Liver (tissue), 9 donors: ENCODE results near the gene BTBD9. TPM values are rescaled to one million over a fixed set of nuclear protein-coding genes. Genes with fewer than 3 reads are reported as not detected.

Source experiments
- DNase-seq: peaks from one replicate; pipeline ENCODE4 v3.0.0-alpha.2; 2017; ENCODE audit warnings: low spot score
- H3K27ac ChIP-seq, 2 donors: one replicate each; pipeline ENCODE4 v1.7.0; 2013; ENCODE audit warnings: inconsistent platforms in 2 of 2, low read length in 2 of 2, control low read depth in 1 of 2, low read depth in 1 of 2, mild to moderate bottlenecking in 1 of 2
- H3K27me3 ChIP-seq, 4 donors: one replicate each; pipeline versions ENCODE4 v1.6.1 to v1.7.0; 2013; ENCODE audit warnings: low read length in 3 of 4, inconsistent platforms in 1 of 4, mild to moderate bottlenecking in 1 of 4, moderate library complexity in 1 of 4; ENCODE audit not compliant: control insufficient read depth in 4 of 4, insufficient read depth in 4 of 4
- H3K36me3 ChIP-seq, 4 donors: one replicate each; pipeline versions ENCODE4 v1.6.1 to v1.7.0; 2013; ENCODE audit warnings: low read length in 3 of 4, mild to moderate bottlenecking in 3 of 4, low read depth in 1 of 4, moderate library complexity in 1 of 4; ENCODE audit not compliant: control insufficient read depth in 4 of 4, insufficient read depth in 3 of 4
- H3K4me1 ChIP-seq, 4 donors: one replicate each; pipeline versions ENCODE4 v1.6.1 to v1.7.0; 2013; ENCODE audit warnings: low read length in 3 of 4, mild to moderate bottlenecking in 3 of 4, moderate library complexity in 1 of 4; ENCODE audit not compliant: control insufficient read depth in 4 of 4, insufficient read depth in 4 of 4
- H3K4me3 ChIP-seq, 3 donors: one replicate each; pipeline versions ENCODE4 v1.6.1 to v1.7.0; 2013; ENCODE audit warnings: low read length in 3 of 3, control low read depth in 1 of 3, low read depth in 1 of 3, mild to moderate bottlenecking in 1 of 3
- H3K9ac ChIP-seq, 2 donors: one replicate each; pipeline ENCODE4 v1.7.0; 2013; ENCODE audit warnings: low read length in 2 of 2, mild to moderate bottlenecking in 2 of 2, moderate library complexity in 2 of 2, control low read depth in 1 of 2, low read depth in 1 of 2
- H3K9me3 ChIP-seq, 4 donors: one replicate each; pipeline versions ENCODE4 v1.6.1 to v1.7.0; 2013; ENCODE audit warnings: low read length in 3 of 4; ENCODE audit not compliant: control insufficient read depth in 4 of 4
- ATF3 ChIP-seq: IDR thresholded peaks from 2 replicates; pipeline ENCODE4 v1.6.1; 2016; ENCODE audit warnings: antibody characterized with exemption
- CTCF ChIP-seq: fragments of 150-350 bp; IDR thresholded peaks from 2 replicates; pipeline ENCODE4 v1.5.1; 2017; ENCODE audit warnings: improper control_type of control experiment, low read depth, low read length; ENCODE audit not compliant: missing input control
- EGR1 ChIP-seq, 2 donors: IDR thresholded peaks; 2 replicates each; pipeline ENCODE4 v1.6.1; 2016 to 2018; ENCODE audit warnings: antibody characterized with exemption in 2 of 2, low read depth in 2 of 2
- FOXA2 ChIP-seq: IDR thresholded peaks from 2 replicates; pipeline ENCODE4 v1.6.1; 2016; ENCODE audit warnings: antibody characterized with exemption
- MAX ChIP-seq: IDR thresholded peaks from 2 replicates; pipeline ENCODE4 v1.6.1; 2016; ENCODE audit warnings: antibody characterized with exemption
- NR2F2 ChIP-seq: IDR thresholded peaks from 2 replicates; pipeline ENCODE4 v1.6.1; 2016; ENCODE audit warnings: antibody characterized with exemption
- REST ChIP-seq: IDR thresholded peaks from 2 replicates; pipeline ENCODE4 v1.6.1; 2016; ENCODE audit warnings: antibody characterized with exemption, mild to moderate bottlenecking
- RXRA ChIP-seq, 2 donors: IDR thresholded peaks; 2 replicates each; pipeline ENCODE4 v1.6.1; 2017 to 2018; ENCODE audit warnings: antibody characterized with exemption in 2 of 2, mild to moderate bottlenecking in 1 of 2
- TAF1 ChIP-seq: conservative IDR thresholded peaks from 2 replicates; pipeline ENCODE4 v1.6.1; 2016; ENCODE audit warnings: antibody characterized with exemption, mild to moderate bottlenecking
- YY1 ChIP-seq: IDR thresholded peaks from 2 replicates; pipeline ENCODE4 v1.6.1; 2016; ENCODE audit warnings: antibody characterized with exemption, mild to moderate bottlenecking
- WGBS: extraction: QIAGEN DNeasy Blood & Tissue Kit; methylation state at CpG from one replicate; pipeline ENCODE4 v1.1.7; 2013; 5-methylcytosine and 5-hydroxymethylcytosine counted together
- polyA plus RNA-seq, 2 donors: library from polyadenylated mRNA; stranded (reverse) in 1 of 2; unstranded in 1 of 2; fragments of 200-250 nt in 1 of 2; fragments of >200 nt in 1 of 2; fragmentation: Nextera tagmentation in 1 of 2; extraction: Ambion mirVana in 1 of 2; gene quantifications; one replicate each; pipeline versions ENCODE4 v1.2.1 to v1.2.3, GENCODE V29; 2013 to 2015
- total RNA-seq, 2 donors: library from RNA; depleted of rRNA; stranded (reverse); fragments of >200 nt; gene quantifications; one replicate each; pipeline ENCODE4 v1.2.3, GENCODE V29; 2014
- donor health status: healthy.
- donor health status: healthy.
- donor health status: healthy.
- donor health status: healthy.
- donor health status: healthy.

Gene BTBD9
- total and polyA plus RNA-seq, 4 donors, result 2.0 to 12.4 (median 5.7) TPM

- 77% methylated on average over 9 of the region's 9 CpGs for WGBS
These were observed 162.0 kb downstream of the BTBD9 start for GRCh38 chr6:38477680-38478260.

GRCh38 chr6:38476888-38477287 lies 162.8 kb downstream of the BTBD9 start:
- no peaks in the 10 kb centered on the region for H3K4me1 ChIP-seq
- H3K36me3 ChIP-seq, result no peaks in the 10 kb centered on the region
- no peaks in the 10 kb centered on the region for H3K9me3 ChIP-seq
- H3K9ac ChIP-seq, result no peak overlapping the region
- no peak overlapping the region for H3K4me3 ChIP-seq
- WGBS, result 100% methylated on average over 1 of the region's 1 CpG
- no peaks in the 10 kb centered on the region for H3K27me3 ChIP-seq
- H3K27ac ChIP-seq, result no peak overlapping the region
- no peak for DNase-seq
- TF ChIP-seq TAF1 (no peak), RXRA (IDR thresholded peaks at IDR 0.05) (no peak), ATF3 (no peak), MAX (no peak), EGR1 (IDR thresholded peaks at IDR 0.05; ENCODE audit: low read depth in 2 of 2) (no peak), REST (no peak), YY1 (no peak), FOXA2 (no peak), CTCF (no peak), NR2F2 (no peak)

More at GRCh38 chr6:38477680-38478260, 162.0 kb downstream of the BTBD9 start:
- H3K27me3 ChIP-seq, result no peaks in the 10 kb centered on the region
- H3K9ac ChIP-seq, result no peak overlapping the region
- no peak for DNase-seq
- no peaks in the 10 kb centered on the region for H3K36me3 ChIP-seq
- no peak overlapping the region for H3K27ac ChIP-seq
- no peaks in the 10 kb centered on the region for H3K4me1 ChIP-seq
- TF ChIP-seq CTCF (no peak), FOXA2 (no peak), NR2F2 (no peak), REST (no peak)
- H3K9me3 ChIP-seq, result no peaks in the 10 kb centered on the region
- no peak overlapping the region for H3K4me3 ChIP-seq
